ENCODE data around the gene ABCC2. TPM values are rescaled to one million over a fixed set of nuclear protein-coding genes. Genes with fewer than 3 reads are reported as not detected.
A peak's percentile ranks its signal among the peaks of the same experiment; 100 is the strongest.
"Not testable (repeated sequence)": the region's sequence is repeated elsewhere in the genome, so short reads cannot be mapped to it uniquely, and the experiment has no call there.

Gene ABCC2
- total RNA-seq = 1 to 10 TPM; 1.1 to 1.8 TPM
- 1 to 10 TPM in 3 of 6 donors, under 1 TPM in 3; 0.60 to 1.4 (median 1.0) TPM for polyA plus RNA-seq (ENCODE audit: insufficient read length in 6 of 6)
- long read RNA-seq, donor 1 = 0 reads
- long read RNA-seq, donor 2 = 0 reads
- long read RNA-seq, donor 3 = 0 reads
- long read RNA-seq, donor 4 = 0 reads
- long read RNA-seq, donor 5 = 0 reads
- long read RNA-seq, donor 6 = 0 reads
- long read RNA-seq, donor 7 = 0 reads
- long read RNA-seq, donor 8 = 0 reads
- long read RNA-seq, donor 9 = 0 reads
- long read RNA-seq, donor 10 = 0 reads
- long read RNA-seq, donor 11 = 0 reads
- long read RNA-seq, donor 12 = 0 reads

GRCh38 chr10:99782447-99783286, at the start of gene ABCC2:
Gene ABCC2 (plus strand): TSS chr10:99782640. CDS start chr10:99782845, 205 bp downstream.
- Histone ChIP-seq H3K9me3 (no peaks in the 10 kb centered on the region), H3K27ac (no peak within 1 kb of the TSS), H3K4me1 (peaks cover 3 to 25% of the 10 kb centered on the region in 2 donors), H3K27me3 (no peaks in the 10 kb centered on the region), H3K4me3 (no peak within 1 kb of the TSS), H3K36me3 (no peaks in the 10 kb centered on the region)
- no peak for DNase-seq
- no peak for ATAC-seq
- intact Hi-C loops (cut with DNase I) = no loop called here
- no peak for TF ChIP-seq CTCF (IDR thresholded peaks at IDR 0.05)

- ATAC-seq (peak; percentile 21), DNase-seq (peak in 3 of 4 donors; percentile 25 to 51 (median 46))
- Histone ChIP-seq H3K4me1 (peaks cover 10 to 40% of the 10 kb centered on the region in 2 donors), H3K27me3 (no peaks in the 10 kb centered on the region), H3K36me3 (peaks cover 0 to 20% of the 10 kb centered on the region in 2 donors), H3K27ac (peak overlapping the region in 1 of 2 donors; percentile 16), H3K4me3 (peak overlapping the region in 1 of 2 donors; percentile 91), H3K9me3 (no peaks in the 10 kb centered on the region)
- no peak for TF ChIP-seq CTCF (IDR thresholded peaks at IDR 0.05)
- intact Hi-C loops (cut with DNase I) = no loop called here
Observed at GRCh38 chr10:99733366-99733765, 49.1 kb upstream of the ABCC2 start.

- Histone ChIP-seq H3K4me1 (peaks cover 10 to 40% of the 10 kb centered on the region in 2 donors), H3K4me3 (peak overlapping the region in 1 of 2 donors; percentile 91), H3K36me3 (peaks cover 0 to 27% of the 10 kb centered on the region in 2 donors)
- DNase-seq; H3K27ac ChIP-seq; H3K9me3 ChIP-seq; intact Hi-C loops (cut with DNase I); ATAC-seq; H3K27me3 ChIP-seq: not testable (repeated sequence)
Observed at GRCh38 chr10:99734111-99734510, 48.3 kb upstream of the ABCC2 start.

GRCh38 chr10:99740260-99740659, 42.2 kb upstream of the ABCC2 start:
- Histone ChIP-seq H3K9me3 (peaks cover 0 to 16% of the 10 kb centered on the region in 2 donors), H3K4me1 (no peaks in the 10 kb centered on the region), H3K36me3 (peaks cover 0 to 89% of the 10 kb centered on the region in 2 donors), H3K27ac (no peak overlapping the region), H3K27me3 (no peaks in the 10 kb centered on the region), H3K4me3 (no peak overlapping the region)
- TF ChIP-seq CTCF (IDR thresholded peaks at IDR 0.05) = no peak
- DNase-seq (no peak), ATAC-seq (no peak)
- intact Hi-C loops (cut with DNase I) = no loop called here

GRCh38 chr10:99740933-99741559, 41.4 kb upstream of the ABCC2 start:
- peaks cover 0 to 16% of the 10 kb centered on the region in 2 donors for H3K9me3 ChIP-seq
- DNase-seq = no peak
- H3K27ac ChIP-seq = no peak overlapping the region
- no peaks in the 10 kb centered on the region for H3K27me3 ChIP-seq
- no peak for ATAC-seq
- H3K4me3 ChIP-seq = no peak overlapping the region
- no peaks in the 10 kb centered on the region for H3K4me1 ChIP-seq
- intact Hi-C loops (cut with DNase I) = no loop called here
- H3K36me3 ChIP-seq = peaks cover 0 to 97% of the 10 kb centered on the region in 2 donors
- no peak for TF ChIP-seq CTCF (IDR thresholded peaks at IDR 0.05)
